MV-4-11 (cell line): ENCODE results near the gene CBLL2.
A peak's percentile ranks its signal among the peaks of the same experiment; 100 is the strongest.
"Not testable (repeated sequence)": the region's sequence is repeated elsewhere in the genome, so short reads cannot be mapped to it uniquely, and the experiment has no call there.

Source experiments
- DNase-seq: peaks from one replicate; lab custom pipeline; 2025; lab: John Stamatoyannopoulos, UW

Gene CBLL2, protein sequence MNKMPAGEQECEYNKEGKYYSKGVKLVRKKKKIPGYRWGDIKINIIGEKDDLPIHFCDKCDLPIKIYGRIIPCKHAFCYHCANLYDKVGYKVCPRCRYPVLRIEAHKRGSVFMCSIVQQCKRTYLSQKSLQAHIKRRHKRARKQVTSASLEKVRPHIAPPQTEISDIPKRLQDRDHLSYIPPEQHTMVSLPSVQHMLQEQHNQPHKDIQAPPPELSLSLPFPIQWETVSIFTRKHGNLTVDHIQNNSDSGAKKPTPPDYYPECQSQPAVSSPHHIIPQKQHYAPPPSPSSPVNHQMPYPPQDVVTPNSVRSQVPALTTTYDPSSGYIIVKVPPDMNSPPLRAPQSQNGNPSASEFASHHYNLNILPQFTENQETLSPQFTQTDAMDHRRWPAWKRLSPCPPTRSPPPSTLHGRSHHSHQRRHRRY

DNA sequence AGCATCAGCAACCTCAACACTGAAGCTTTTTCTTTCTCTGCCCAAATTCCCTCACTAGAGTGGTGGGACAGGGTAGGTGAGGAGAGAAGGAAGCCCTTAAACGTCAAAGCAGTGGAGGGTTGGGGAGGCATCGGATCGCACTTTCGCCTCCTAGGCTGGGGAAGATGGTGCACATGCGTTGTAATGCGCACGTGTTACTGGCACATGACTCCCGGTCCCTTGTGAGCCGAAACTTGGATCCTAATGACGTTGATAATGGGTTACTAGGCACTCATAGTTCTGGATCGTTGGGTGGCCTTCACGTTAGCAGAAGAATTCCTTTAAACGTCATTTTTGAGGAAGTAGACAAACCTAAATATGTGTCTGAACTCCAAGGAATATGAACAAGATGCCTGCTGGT, at the start of gene CBLL2:
CBLL2 (plus strand) TSS at position 301 of the 400 bp plus-strand sequence; CDS start at position 380, 79 bp downstream.
- DNase-seq = no peak

DNA sequence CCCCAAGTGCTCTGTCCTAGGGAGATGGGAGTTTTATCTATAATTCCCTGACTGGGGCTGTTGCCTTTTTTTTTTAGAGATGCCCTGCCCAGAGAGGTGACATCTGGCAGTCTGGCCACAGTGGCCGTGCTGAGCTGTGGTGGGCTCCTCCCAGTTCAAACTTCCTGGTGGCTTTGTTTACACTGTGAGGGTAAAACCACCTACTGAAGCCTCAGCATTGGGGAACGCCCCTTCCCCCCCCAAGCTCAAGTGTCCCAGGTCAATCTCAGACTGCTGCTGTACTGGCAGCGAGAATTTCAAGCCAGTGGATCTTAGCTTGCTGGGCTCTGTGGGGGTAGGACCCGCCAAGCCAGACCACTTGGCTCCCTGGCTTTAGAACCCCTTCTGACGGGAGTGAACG, 38.3 kb upstream of the CBLL2 start:
- DNase-seq = no peak

DNA sequence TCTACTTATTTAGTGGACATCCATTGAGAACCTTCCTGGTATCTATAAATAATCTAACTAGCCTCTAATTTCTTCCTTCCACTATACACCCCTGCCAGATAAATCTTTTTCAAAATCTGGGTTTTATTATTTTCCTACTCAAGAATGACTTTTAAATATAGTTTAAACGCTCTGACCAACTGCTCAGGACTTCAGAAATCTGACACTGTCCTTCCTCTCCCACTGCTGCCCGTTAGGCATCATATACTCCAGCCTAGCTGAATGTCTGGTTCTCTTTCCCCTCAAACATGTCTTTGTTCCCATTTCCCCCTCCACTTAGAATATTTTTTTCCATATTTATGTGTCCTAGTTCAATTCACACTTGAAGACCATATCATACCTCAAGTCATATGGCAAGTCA, 35.2 kb upstream of the CBLL2 start:
- DNase-seq = no peak

DNA sequence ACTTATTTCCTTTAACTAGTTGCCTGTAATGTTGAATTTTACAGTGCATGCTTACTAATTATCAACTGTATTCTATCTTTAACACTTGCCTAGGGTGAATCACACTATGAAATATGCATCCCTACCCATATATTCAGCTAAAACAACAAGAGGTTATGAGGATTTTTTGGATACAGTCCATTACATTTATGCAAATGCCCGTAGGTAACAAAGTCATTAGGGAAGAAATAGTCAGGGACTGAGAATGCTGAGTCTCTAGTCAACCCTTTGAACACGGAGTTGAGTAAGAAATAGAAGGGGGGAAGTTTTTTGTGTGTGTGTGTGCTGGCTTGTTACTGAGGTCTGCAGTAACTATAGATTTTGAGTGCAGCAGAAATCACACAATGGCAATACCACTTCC, 26.1 kb upstream of the CBLL2 start:
- no peak for DNase-seq

DNA sequence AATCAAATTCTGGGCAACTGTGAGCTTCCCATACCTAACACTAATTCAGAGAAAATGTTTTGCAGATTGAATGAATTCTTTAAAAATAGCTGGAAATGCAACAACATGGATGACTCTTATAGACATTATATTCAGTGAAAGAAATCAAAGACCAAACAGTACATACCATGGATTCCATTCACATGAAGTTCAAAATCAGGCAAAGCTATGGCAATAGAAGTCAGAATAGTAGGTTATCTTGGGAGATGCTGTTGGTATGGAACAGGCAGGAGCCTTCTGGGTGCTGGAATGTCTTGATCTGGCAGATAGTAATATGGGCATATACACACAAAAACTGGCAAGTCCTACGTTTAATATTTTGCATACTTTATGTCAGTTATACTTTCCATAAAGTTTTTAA, 25.5 kb upstream of the CBLL2 start:
- no peak for DNase-seq

DNA sequence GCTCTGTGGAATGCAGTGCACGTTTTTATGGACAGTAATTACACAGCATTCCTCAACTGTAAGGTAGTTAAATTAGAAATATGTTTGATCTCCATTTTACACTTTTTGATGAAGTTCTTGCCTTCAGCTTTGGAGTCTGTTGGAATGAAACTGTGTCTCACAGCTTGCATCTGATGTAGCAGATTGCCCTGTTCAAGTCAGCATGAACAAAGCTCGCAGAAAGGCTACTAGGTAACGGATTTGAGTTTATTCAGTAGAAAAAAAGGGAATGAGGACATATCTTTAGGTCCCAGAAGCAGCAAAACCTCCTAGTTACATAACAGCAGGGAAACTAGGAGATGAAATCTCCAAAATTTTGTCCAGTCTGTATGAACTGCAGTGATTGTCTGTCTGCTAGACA, 24.3 kb upstream of the CBLL2 start:
- no peak for DNase-seq

DNA sequence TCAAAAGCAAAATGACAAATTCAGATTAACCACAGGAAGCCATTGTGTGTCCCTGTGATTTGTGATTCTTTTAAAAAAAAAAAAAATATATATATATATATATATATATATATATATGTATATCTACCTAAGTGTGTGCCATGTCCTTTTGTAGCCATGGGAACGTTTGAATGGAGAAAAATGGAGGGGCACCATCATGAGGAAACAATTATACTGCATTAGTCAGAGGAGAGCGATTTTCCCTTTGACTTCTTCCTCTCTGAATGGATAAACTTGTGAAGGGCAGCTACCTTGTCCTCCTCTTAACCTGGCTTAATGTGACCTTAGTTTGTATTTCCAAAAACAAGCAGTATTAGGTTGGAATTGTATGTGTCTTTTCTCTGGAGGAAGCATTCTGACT, 23.3 kb upstream of the CBLL2 start:
- no peak for DNase-seq

DNA sequence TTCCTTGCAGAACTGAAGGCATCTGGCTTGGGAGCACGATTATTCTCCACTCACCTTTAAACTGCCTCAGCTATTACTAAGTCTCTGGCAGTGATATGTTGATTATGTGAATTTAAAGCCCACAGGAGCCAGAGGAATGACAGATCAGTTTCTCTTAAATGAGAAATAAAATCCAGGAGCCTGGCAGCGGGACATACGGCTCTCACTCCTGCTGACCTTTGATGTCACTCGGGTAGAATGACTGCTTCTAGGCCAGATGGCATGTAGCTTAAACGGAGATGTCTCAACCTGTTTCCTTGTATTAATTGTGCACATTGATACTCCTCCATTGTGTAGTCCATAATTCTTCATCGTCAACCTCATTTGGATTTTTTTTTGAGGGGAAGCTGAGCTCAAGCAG, 4.0 kb upstream of the CBLL2 start:
- DNase-seq = no peak

DNA sequence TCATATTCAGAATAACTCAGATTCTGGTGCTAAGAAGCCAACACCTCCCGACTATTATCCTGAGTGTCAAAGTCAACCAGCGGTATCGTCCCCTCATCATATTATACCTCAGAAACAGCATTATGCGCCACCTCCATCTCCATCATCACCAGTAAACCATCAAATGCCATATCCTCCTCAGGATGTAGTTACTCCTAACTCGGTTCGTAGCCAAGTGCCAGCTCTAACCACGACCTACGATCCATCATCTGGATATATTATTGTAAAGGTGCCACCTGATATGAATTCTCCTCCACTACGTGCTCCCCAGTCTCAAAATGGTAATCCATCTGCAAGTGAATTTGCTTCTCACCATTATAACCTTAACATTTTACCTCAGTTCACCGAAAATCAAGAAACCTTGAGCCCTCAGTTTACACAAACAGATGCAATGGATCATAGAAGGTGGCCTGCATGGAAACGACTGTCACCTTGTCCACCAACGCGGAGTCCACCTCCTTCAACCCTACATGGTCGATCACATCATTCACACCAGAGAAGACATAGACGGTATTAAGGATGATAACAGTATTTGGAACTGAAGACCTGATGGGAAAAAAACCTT, 1.1 kb downstream of the CBLL2 start:
- DNase-seq = no peak

DNA sequence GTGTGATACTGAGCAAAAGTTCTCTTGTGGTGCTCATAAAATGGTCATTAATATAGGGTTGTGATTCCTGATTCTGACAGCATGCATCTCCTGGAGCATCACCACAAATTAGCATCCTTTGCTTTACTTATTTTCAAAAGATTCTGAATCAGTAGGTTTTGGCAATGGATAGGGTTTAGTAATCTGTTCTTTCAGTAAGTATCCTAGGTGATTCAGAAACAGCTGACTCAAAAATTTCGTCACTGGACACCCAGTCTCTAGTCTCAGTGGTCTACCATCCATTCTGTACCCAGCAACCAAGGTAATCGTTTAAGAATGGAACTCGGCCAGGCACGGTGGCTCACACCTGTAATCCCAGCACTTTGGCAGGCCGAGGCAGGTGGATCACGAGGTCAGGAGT, 4.1 kb downstream of the CBLL2 start:
- no peak for DNase-seq

DNA sequence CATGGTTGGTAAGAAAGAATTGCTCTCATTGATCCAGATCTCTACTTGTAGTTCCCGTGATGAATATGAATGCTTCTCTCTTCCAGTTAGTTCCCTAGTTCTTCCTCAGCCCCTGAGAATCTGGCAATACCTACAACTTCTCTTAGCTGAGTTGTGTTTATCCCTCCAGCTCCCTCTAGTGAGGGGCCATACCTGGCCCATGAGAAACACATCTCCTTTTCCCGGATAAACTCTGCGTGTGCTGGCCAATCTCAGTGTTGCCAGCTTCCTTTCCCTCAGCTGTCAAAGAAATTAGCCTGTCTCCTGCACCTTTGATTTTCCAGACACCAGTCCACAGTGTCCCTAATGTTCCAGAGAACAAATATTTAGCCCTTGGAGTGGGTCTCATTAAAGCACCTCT, 5.7 kb downstream of the CBLL2 start:
- no peak for DNase-seq

DNA sequence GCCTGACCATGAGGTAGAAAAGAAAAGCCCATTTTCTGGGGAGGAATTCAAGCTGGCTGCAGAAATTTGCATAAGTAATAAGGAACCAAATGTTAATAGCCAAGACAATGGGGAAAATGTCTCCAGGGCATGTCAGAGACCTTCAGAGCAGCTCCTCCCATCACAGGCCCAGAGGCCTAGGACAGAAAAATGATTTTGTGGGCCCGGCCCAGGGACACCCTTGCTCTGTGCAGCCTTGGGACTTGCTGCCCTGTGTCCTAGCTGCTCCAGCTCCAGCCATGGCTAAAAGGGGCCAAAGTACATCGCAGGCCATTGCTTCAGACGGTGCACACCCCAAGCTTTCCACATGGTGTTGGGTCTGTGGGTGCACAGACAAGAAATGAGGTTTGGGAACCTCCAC, 16.5 kb downstream of the CBLL2 start:
- DNase-seq = not testable (repeated sequence)

DNA sequence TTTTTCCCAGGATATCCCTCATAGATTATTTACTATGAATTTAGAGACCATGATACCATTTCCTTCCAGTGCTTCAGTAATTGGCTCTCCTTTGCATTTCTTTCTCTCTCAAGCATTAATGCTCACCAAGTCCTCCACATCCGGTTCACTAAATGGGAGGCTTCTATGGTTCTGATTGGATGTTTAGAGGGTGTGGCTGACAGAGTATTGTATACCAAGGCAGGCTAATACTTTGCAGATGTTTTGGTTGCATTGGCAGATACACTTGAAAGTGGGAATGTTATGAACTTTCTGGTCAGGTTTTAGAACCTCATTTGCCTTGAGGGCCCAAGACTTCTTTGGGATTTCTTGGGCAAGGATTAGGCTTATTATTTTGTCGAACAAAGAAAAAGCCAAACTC, 24.2 kb downstream of the CBLL2 start:
- no peak for DNase-seq

DNA sequence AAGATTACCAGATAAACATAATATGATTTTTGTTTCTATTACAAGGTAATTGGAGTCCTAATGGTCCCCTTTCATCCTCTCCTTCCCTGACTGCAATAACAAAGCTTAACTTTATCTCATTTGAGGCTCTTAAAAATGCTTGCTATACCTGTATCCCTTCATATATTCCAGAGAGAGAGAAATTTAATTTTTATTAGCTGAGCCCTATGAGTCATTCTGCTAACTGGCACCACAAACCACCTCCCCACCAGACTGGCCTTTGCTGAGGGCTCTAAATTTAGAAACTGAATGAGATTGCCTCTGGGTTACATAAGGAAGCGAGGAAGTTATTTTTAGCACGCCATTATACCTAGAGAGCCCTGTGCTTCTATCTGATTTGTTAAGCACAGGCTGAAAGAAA, 27.4 kb downstream of the CBLL2 start:
- peak; percentile 73 for DNase-seq

DNA sequence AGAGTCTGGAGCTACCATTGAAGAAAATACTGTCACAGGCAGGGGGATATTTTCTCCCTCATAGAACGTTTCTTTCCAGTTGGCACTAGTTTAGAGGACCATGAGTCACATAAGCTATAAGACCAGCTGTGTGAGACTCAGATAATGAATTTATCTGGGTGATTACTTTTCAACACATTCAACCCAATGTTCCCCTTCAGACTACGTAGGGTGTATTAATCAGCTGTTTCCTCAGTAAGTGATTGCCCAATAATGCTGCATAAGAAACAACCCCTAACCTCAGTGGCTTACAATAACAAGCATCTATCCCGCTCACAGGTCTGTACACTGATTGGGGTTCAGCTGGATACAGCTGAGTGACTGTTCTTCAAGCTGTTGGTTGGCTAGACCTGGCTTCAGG, 38.1 kb downstream of the CBLL2 start:
- DNase-seq = no peak

DNA sequence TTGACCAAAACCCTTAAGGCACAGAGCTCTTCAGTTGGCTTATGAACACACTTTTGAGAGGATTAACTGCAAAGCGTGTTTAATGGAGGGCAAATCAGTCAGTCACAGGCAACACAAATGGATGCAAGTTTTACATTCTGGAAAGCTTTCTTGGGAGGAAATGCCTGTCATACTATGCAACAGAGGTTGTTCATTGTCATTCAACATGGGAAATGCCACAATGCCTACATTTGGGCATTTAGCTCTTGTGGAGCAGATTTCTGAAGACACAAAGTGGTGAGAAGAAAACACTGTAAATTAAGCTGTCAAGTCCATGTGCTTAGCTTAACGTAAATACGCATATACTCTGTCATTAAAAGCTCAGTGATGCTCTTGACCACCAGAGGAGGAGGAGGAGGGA, 41.1 kb downstream of the CBLL2 start:
- DNase-seq = no peak

DNA sequence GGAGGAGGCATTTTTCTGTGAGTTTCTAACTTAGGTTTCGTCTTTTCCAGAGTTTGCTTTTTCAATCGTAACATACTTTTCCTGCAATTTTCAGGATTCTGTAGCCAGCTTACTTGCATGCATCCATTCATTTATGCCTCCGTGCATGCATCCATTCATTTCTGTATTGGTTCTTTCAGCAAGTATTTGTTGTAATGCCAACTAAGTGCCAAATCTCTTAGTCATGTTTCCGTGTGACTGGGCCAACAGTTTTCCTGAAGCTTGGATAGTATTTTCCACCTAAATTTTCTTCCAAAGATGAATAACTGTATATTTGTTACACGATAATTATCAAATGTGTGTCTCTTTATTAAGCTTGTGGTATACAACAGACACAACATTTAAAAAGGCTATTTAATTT, 41.5 kb downstream of the CBLL2 start:
- DNase-seq = no peak

DNA sequence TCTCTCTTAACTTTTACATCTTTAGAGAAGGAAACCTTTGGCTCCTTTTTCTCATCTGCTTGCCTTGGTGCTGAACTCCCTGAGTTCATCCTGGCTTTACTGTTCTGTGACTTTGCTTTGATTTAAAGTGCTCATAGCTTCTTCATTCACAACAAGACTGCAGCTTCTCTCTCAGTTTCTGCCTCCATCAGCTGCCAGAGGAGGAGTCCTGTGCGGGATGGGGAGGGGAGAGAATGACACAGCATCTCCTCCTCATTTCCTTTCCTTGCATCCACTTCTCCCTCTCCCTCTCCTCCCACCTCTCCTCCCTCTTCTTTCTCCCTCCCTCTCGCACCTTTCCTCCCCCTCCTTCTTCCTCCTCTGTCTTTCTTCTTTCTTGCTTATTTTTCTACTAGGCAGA, 42.0 kb downstream of the CBLL2 start:
- no peak for DNase-seq

DNA sequence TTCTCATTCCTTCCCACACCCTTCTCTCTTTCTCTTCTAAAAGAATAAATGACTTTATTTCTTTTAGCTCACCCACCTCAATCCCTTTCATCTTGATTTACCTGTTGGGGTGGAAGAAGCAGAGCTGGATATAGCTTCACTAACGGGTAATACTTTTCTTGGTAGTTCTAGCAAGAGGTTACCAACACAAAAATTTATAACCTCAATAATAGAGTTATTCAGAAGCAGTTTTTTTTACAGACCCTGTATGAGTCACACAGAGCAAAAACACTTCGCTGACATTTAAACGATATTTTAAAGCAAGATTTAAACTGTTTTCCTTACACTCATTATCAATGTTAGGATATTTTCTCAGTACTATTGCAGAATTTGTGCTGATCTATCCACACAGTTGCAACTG, 42.4 kb downstream of the CBLL2 start:
- no peak for DNase-seq

DNA sequence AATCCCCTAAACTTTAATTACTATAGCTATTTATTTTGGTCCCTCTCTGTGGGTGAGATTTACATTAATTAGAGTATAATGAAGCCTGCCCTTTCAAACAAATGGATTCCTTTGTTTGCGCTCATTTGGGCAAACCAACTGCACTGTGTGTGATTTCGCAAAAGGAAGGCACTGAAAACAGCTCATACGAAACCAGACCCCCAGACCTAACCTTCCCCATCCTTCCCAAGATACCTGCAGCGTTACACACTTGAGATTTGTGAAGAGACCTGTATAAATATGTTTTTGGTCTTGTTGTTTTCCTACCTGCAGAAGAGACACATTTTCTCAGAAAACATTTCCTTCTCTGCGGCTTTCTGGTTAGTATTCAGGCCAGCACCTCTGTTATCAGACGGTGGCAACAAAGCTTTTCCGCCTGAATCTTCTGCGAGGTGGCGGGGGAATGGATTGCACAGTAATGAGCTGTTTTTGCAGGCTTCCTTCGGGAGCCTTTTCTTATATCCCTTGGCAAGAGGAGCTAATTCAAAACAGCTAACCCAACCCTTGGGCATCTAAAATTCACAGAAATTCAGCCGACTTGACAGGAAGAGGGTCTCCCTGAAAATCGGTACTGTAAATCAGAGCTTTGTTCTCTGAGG, 47.6 kb downstream of the CBLL2 start:
- no peak for DNase-seq

DNA sequence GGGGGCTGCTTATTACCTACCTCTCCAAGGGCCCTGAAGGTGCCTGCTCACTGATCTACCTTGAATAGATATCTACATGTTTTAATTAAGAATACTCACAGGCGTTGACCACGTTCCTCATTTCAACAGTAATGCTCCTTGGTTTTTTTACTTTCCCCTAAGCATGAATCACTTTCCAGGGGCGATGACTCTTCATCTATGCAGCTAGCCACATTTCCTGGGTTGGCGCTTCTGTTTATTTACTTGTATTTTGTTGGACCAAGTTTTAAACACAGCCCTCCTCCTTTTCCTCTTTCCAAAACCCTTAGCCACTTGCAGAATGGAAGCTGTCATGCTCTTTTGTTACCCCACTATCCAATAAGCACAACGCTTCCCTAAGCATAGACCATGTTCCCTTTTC, 50.8 kb downstream of the CBLL2 start:
- DNase-seq = peak; percentile 41
